H1 (cell line): ENCODE data around the gene DISC1.

ENCODE experiments used
- CHD2 ChIP-seq: IDR thresholded peaks from 2 replicates; pipeline ENCODE4 v1.6.1; 2012; ENCODE audit warnings: low read length, improper control_type of control experiment
- CREB1 ChIP-seq: IDR thresholded peaks from 2 replicates; pipeline ENCODE4 v1.6.1; 2012; ENCODE audit warnings: inconsistent platforms
- CTCF ChIP-seq, 3 experiments: IDR thresholded peaks; 1 replicate in 2 of 3; 2 replicates in 1 of 3; pipeline versions ENCODE4 v1.5.1 to v1.6.1; 2011; ENCODE audit warnings: low read length in 3 of 3, mild to moderate bottlenecking in 3 of 3, inconsistent platforms in 2 of 3, low read depth in 1 of 3, moderate library complexity in 1 of 3; ENCODE audit not compliant: insufficient read depth in 1 of 3; ENCODE audit errors: control extremely low read depth in 1 of 3
- POLR2A ChIP-seq, 2 experiments: IDR thresholded peaks; 1 replicate in 1 of 2; 2 replicates in 1 of 2; pipeline ENCODE4 v1.6.1; 2011; ENCODE audit warnings: low read depth in 2 of 2, low read length in 2 of 2, mild to moderate bottlenecking in 2 of 2; ENCODE audit errors: control extremely low read depth in 1 of 2
- POLR2AphosphoS5 ChIP-seq: IDR thresholded peaks from 2 replicates; pipeline ENCODE4 v1.6.1; 2011; ENCODE audit warnings: low read depth, low read length
- RAD21 ChIP-seq, 2 experiments: IDR thresholded peaks in 1 of 2; conservative IDR thresholded peaks in 1 of 2; 2 replicates each; pipeline ENCODE4 v1.6.1; 2011; ENCODE audit warnings: low read depth in 2 of 2, low read length in 2 of 2, improper control_type of control experiment in 1 of 2, inconsistent platforms in 1 of 2, mild to moderate bottlenecking in 1 of 2, moderate library complexity in 1 of 2
- RFX5 ChIP-seq: IDR thresholded peaks from 2 replicates; pipeline ENCODE4 v1.6.1; 2011; ENCODE audit warnings: low read depth, low read length, improper control_type of control experiment, borderline replicate concordance
- RNF2 ChIP-seq: fragments of 200-900, 300-1000 bp; sonication (generic); IDR thresholded peaks from 2 replicates; pipeline ENCODE4 v1.7.1; 2016; ENCODE audit warnings: borderline replicate concordance, low read depth, mild to moderate bottlenecking, antibody characterized with exemption, low read length; ENCODE audit not compliant: poor library complexity, severe bottlenecking; ENCODE audit errors: missing control alignments
- TCF12 ChIP-seq: IDR thresholded peaks from 2 replicates; pipeline ENCODE4 v1.6.1; 2011; ENCODE audit warnings: low read depth, mild to moderate bottlenecking, low read length
- TEAD4 ChIP-seq: IDR thresholded peaks from 2 replicates; pipeline ENCODE4 v1.6.1; 2012; ENCODE audit warnings: low read depth, low read length, inconsistent platforms, mixed read lengths
- YY1 ChIP-seq: IDR thresholded peaks from 2 replicates; pipeline ENCODE4 v1.6.1; 2011; ENCODE audit warnings: low read depth, mild to moderate bottlenecking, low read length

- no peak for TF ChIP-seq YY1
- TF ChIP-seq CHD2: no peak
- no peak for TF ChIP-seq POLR2A (IDR thresholded peaks at IDR 0.05; ENCODE audit: control extremely low read depth in 1 of 2, low read depth in 2 of 2, low read length in 2 of 2)
- no peak for TF ChIP-seq CTCF (IDR thresholded peaks at IDR 0.05; ENCODE audit: control extremely low read depth in 1 of 3, insufficient read depth in 1 of 3, low read depth in 1 of 3, low read length in 3 of 3)
- no peak for TF ChIP-seq CREB1
- no peak for TF ChIP-seq RAD21 (IDR thresholded peaks at IDR 0.05 in 1 of 2, conservative IDR thresholded peaks at IDR 0.05 in 1 of 2; ENCODE audit: low read depth in 2 of 2, low read length in 2 of 2)
- TF ChIP-seq POLR2AphosphoS5: no peak
- no peak for TF ChIP-seq TCF12
- TF ChIP-seq RFX5: no peak
- no peak for TF ChIP-seq TEAD4
- no peak for TF ChIP-seq RNF2
Measured at GRCh38 chr1:231921646-231922345, 295.2 kb downstream of the DISC1 start.
